Gastroesophageal sphincter (tissue), 3 donors: ENCODE data around the gene CCDC92B.

Experiments
- CTCF ChIP-seq, 4 experiments: fragments of 200-600 bp in 2 of 4; fragments of 450-650 bp in 2 of 4; sonication (generic) in 1 of 4; IDR thresholded peaks; one replicate each; pipeline ENCODE4 v1.5.1; 2017 to 2019; ENCODE audit warnings: antibody characterized with exemption in 4 of 4, mild to moderate bottlenecking in 2 of 4, moderate library complexity in 2 of 4
- POLR2A ChIP-seq, 2 donors: fragments of 450-650 bp; IDR thresholded peaks; one replicate each; pipeline ENCODE4 v1.6.1; 2017; ENCODE audit warnings: antibody characterized with exemption in 2 of 2, mild to moderate bottlenecking in 2 of 2, moderate library complexity in 1 of 2

- TF ChIP-seq CTCF (IDR thresholded peaks at IDR 0.05) (no peak), POLR2A (IDR thresholded peaks at IDR 0.05) (no peak)
Measured at GRCh38 chr17:2798678-2799077, 49.2 kb upstream of the CCDC92B start.
